Globus pallidus (tissue), 1 donor: ENCODE data around the gene PSRC1.

Experiments used
- DNase-seq: peaks from one replicate; pipeline ENCODE4 v3.0.0-alpha.2; 2015; ENCODE audit warnings: low spot score

Gene PSRC1

DNA sequence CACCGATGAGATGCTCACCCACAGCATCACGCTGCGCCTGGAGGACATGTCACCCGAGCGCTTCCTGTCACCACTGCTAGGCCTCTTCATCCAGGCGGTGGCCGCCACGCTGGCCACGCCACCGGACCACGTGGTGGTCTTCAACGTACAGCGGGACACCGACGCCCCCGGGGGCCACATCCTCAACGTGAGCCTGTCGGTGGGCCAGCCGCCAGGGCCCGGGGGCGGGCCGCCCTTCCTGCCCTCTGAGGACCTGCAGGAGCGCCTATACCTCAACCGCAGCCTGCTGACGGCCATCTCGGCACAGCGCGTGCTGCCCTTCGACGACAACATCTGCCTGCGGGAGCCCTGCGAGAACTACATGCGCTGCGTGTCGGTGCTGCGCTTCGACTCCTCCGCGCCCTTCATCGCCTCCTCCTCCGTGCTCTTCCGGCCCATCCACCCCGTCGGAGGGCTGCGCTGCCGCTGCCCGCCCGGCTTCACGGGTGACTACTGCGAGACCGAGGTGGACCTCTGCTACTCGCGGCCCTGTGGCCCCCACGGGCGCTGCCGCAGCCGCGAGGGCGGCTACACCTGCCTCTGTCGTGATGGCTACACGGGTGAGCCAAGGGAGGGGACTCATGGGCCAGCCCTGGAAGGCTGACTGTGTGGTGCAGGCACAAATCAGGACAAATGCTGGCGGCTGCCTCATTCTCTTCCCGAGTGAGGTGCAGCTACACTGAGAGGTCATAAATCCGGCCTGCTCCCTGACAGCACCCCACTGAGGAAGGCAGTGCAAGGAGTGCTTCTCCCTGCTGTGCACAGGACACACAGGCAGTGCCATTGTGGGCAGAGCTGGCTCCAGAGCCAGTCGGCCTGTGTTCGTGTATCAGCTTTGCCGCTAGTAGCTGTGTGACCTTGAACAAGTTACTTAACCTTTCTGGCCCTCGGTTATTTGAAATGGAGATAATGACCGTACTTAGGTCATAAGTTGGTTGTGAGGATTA is 24.2 kb downstream of the PSRC1 start:
- DNase-seq = no peak

DNA sequence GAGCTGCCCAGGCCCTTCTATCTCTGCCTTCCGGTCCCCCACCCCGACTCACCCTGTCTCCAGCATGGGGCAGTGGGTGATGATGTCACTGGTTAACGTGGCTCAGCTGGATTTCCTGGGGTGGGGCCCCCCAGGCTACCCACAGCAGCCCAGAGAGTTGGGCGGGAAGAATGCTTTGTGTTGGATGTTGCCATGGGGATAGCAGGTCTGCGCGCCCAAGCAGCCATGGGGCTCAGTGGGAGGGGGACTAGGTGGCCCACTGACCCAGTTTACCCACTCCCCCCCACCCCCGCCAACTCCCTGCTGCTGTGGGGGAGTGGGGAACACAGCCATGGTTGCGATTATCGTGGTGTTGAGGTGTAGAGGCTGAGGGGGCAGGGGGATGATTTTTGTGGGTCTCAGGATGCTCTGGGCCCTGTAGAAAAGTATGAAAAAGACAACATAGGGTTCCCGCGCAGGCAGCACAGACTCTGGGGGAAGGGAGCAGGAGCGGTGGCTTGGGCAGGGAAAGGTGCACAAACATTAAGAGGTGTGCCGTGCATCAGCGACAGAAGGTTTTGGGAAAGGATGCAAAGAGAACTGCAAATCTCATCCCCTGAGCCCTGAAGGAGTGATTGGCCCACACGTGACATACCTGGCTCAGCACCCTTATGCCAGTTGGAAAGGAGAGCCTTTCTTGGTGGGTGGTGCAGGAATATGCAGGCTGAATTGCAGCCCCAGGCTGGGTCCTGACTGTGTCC is 25.1 kb downstream of the PSRC1 start:
- DNase-seq = no peak

DNA sequence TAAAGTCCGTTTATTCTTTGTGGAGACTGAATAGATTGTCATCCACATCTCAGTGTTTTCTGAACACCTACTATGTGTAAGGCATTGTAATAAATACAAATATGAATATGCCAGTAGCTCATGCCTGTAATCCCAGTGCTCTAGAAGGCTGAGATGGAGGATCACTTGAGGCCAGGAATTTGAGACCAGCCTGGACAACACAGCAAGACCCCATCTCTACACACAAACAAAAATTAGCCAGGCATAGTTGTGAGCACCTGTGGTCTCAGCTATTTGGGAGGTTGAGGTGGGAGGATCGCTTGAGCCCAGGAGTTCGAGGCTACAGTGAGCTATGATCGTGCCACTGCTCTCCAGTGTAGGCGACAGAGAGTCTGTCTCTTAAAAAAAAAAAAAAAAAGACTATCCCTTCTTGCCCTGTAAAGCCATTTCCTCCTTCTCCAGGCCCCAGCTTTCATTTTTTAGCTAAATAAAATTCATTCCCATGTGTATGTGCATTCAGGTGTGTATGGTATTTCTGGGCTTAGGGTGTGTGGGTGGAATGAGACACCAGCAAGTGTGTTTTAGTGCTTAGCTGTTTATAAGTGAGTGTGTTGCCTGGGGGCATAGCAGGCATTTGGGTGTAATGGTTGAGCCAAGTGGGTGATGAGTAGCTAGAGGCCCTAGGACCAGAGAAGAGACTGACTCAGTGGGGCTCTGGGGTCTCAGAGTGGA is 25.8 kb downstream of the PSRC1 start:
- DNase-seq = no peak

DNA sequence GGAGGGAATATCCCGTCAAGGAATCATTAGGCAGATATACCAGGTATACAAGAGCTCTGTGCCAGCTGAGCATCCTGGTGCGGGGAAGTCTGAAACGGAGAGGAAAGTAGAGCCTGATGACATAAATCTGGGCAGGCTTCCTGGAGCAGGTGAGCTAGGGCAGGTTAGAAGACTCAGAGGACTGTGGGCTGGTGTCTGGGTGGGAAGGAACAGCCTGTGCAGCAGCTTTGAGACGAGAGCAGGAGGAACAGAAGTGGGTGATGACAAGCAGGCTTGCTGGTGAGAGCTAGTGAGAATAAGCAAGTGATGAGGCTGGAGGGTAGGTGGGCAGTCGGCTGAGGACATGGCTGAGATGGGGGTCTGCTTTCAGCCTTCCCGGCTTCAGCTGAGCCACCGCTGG is 26.9 kb downstream of the PSRC1 start:
- no peak for DNase-seq

DNA sequence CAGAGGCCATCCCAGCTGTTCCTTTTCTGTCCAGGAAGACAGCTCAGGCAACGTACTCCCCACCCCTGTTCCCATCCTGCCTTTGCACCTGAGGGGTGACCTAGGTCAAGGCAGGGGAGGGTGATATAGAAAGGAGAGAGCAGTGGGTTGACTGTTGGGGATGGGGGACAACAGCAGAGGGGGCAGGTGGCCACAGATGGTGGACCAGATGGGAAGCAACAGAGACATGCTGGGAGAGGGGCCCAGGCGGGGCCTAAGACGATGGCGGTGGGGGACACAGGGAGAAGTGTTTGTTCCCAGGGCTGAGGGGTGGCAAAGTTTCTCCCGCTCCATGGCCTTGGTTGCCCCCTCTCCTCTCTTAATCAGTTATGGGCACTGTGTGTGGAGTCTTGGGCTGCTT is 27.3 kb downstream of the PSRC1 start:
- DNase-seq = no peak

DNA sequence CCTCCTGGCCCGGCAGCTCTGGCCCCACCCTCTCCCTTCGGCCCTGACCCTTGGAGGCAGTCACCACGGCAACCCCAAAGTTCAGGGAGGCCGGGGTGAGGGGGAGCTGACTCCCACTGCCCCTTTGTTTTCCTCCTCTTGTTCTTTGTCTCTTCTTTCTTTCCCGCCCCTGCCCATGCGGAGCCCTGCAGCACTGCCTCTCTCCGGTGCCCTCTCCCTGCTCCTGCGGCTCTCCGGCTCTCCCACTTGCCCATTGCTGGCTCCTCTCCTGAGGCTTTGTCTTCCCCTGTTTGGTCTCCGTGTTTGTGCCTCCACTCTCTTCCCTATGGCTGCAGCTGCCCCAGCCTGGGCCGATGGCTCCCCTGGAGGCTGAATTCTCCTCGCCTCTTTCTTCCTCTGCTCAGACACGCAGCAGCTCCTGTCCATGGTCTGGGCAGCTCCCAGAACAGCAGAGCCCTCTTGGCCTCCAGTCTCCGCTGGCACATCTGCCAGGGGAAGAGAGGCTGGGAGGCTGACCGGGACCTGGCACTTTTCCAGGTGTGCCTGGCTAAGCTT is 27.8 kb downstream of the PSRC1 start:
- DNase-seq = no peak

DNA sequence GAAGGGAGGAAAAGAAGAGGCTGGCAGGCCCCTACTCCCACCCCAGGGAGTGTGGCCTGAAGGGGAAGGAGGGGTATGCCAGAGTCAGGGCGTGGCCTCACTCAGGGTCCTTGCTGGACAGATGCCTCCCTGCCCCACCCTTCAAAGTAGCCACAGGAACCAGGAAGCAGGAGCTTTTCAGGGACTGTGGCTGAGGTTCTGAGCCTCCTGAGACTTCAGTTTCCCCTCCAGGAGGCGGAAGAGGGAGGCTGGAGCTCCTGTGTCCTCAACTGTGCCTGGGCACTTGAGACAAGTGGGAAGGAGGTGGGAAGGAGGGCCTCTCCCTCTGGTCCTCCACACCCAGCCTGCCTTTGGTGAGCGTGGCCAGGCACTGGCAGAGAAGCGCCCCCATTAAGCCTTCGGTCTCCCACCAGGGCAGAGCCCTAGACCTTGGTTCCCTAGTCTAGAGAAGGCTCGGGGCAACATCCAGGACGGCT is 28.3 kb downstream of the PSRC1 start:
- DNase-seq = no peak

DNA sequence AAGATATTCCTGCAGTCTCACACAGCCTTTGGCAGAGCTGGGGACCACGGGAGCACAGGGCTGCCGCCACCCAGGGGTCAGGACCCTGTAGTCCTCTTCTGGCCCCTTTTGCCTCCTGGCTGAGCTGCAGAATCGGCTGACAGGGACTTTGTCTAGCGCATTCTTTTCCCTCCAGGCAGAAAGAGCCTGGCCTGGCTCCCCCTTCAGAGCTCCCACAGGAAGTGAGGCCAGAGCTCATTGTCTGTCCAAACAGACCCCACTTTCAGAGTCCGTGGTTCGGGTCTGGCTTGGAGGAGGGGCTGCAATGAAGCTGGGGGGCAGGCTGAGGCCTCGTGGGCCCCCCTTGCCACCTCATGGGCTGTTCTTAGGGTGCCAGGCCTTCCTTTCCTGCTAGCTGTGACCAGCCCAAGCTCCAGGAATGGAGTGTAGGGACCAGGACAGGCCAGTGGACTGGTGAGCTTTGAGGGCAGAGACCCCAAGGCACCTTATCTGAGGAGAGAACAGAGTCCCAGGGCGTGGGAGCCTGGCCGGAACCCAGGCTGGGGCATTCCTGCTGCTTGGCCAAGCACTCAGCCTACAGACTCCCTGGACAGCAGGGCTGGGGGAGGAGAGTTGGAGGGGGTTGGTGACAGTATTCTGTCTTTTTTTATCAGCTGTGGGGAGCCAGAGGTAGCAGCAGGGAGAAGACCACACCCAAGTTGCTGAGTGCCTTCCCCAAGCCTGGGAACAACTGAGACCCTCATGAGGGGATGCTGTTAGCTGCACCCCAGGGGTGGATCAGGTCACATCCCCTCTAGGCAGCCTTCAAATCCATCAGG is 28.9 kb downstream of the PSRC1 start:
- peak; percentile 71 for DNase-seq

DNA sequence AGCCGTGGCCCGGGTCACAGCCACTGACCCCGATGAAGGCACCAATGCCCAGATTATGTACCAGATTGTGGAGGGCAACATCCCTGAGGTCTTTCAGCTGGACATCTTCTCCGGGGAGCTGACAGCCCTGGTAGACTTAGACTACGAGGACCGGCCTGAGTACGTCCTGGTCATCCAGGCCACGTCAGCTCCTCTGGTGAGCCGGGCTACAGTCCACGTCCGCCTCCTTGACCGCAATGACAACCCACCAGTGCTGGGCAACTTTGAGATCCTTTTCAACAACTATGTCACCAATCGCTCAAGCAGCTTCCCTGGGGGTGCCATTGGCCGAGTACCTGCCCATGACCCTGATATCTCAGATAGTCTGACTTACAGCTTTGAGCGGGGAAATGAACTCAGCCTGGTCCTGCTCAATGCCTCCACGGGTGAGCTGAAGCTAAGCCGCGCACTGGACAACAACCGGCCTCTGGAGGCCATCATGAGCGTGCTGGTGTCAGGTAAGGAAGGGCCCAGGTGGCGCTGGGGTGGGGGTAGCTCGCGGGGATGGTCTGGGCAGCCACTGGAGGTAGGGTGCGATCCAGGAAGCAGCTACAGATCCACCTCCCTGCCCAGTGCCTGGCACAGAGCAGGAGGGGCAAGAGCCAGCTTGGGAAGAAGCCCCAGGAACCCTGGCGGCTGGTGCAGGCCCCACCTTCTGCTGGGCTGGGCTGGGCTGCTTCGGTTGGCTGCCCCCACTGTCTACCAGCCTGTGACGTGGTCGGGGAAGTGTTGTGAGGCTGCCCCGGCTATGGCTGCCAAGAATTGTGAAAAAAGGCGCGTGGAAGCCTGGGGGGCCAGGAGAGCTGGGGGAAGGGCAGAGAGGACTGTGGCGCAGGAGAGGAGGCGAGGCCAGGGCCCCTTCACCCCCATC is 29.8 kb downstream of the PSRC1 start:
- peak; percentile 92 for DNase-seq

DNA sequence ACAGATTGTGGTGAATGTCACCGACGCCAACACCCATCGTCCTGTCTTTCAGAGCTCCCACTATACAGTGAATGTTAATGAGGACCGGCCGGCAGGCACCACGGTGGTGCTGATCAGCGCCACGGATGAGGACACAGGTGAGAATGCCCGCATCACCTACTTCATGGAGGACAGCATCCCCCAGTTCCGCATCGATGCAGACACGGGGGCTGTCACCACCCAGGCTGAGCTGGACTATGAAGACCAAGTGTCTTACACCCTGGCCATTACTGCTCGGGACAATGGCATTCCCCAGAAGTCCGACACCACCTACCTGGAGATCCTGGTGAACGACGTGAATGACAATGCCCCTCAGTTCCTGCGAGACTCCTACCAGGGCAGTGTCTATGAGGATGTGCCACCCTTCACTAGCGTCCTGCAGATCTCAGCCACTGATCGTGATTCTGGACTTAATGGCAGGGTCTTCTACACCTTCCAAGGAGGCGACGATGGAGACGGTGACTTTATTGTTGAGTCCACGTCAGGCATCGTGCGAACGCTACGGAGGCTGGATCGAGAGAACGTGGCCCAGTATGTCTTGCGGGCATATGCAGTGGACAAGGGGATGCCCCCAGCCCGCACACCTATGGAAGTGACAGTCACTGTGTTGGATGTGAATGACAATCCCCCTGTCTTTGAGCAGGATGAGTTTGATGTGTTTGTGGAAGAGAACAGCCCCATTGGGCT is 30.6 kb downstream of the PSRC1 start:
- no peak for DNase-seq

DNA sequence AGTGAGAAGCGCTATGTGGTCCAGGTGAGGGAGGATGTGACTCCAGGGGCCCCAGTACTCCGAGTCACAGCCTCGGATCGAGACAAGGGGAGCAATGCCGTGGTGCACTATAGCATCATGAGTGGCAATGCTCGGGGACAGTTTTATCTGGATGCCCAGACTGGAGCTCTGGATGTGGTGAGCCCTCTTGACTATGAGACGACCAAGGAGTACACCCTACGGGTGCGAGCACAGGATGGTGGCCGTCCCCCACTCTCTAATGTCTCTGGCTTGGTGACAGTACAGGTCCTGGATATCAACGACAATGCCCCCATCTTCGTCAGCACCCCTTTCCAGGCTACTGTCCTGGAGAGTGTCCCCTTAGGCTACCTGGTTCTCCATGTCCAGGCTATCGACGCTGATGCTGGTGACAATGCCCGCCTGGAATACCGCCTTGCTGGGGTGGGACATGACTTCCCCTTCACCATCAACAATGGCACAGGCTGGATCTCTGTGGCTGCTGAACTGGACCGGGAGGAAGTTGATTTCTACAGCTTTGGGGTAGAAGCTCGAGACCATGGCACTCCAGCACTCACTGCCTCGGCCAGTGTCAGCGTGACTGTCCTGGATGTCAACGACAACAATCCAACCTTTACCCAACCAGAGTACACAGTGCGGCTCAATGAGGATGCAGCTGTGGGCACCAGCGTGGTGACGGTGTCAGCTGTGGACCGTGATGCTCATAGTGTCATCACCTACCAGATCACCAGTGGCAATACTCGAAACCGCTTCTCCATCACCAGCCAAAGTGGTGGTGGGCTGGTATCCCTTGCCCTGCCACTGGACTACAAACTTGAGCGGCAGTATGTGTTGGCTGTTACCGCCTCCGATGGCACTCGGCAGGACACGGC is 31.4 kb downstream of the PSRC1 start:
- no peak for DNase-seq

DNA sequence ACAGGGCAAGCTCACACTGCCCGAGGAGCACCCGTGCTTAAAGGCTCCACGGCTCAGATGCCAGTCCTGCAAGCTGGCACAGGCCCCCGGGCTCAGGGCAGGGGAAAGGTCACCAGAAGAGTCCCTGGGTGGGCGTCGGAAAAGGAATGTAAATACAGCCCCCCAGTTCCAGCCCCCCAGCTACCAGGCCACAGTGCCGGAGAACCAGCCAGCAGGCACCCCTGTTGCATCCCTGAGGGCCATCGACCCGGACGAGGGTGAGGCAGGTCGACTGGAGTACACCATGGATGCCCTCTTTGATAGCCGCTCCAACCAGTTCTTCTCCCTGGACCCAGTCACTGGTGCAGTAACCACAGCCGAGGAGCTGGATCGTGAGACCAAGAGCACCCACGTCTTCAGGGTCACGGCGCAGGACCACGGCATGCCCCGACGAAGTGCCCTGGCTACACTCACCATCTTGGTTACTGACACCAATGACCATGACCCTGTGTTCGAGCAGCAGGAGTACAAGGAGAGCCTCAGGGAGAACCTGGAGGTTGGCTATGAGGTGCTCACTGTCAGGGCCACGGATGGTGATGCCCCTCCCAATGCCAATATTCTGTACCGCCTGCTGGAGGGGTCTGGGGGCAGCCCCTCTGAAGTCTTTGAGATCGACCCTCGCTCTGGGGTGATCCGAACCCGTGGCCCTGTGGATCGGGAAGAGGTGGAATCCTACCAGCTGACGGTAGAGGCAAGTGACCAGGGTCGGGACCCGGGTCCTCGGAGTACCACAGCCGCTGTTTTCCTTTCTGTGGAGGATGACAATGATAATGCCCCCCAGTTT is 32.3 kb downstream of the PSRC1 start:
- DNase-seq = no peak

DNA sequence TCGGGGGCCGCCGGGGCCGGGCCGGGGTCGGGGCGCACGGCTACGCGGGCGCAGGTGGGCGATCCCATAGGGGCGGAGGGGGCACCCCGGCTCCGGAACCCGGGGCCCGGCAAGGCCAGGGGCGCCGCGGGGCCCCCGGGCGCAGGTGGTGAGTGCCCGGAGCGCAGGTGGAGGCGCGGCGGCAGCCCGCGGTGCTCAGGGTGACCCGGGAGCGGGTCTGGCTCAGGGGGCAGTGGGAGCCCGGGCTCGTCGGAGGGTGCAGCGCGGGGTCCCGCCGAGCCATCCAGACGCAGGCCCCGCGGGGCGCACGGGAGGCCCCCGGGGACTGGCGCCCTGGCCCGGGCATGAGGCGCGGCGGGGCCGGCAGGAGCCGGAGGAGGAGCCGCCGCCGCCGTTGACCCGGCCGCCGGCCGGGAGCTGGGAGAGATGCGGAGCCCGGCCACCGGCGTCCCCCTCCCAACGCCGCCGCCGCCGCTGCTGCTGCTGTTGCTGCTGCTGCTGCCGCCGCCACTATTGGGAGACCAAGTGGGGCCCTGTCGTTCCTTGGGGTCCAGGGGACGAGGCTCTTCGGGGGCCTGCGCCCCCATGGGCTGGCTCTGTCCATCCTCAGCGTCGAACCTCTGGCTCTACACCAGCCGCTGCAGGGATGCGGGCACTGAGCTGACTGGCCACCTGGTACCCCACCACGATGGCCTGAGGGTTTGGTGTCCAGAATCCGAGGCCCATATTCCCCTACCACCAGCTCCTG is 33.1 kb downstream of the PSRC1 start:
- no peak for DNase-seq

DNA sequence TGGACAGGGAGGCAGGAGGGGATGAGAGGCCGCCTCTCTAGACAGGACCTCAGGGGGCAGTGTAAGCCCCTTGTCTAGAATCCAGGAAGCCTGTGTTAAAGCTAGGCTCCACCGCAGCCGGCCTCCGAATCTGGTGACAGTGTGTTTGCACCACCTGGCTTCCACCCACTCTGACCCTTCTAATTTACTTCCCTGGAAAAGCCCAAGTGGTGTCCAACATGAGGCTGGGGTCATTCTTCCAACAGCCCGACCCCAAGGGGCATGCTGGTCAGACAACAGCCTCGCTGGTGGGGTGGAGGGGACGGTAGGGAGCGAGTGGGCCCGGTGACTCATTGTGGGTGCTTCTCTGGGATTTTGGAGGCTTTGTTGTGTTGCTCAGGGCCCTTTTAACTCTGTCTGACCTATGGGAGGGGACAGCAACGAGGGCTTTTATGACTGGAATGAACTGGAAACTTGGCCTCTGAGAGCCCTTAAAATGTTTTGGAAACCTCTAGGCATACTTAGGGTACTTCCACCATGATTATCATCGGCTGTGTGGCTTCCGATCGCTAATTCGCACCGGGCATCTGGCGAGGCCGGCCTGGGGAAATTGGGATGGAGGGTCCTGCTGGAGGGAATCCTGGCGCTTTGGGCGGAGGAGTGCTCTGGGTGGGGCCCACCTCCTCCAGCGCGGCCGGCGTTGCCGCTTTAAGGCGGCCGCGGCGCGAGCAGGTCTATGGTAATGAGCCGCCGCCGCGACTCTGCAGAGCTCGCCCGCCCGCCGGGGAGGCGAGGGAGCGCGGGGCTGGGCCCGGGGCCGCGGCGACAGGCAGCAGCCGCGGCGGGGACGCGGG is 33.9 kb downstream of the PSRC1 start, which contains the start of gene CELSR2:
Gene CELSR2, plus strand, starts transcription at position 743 of the 833 bp plus-strand sequence. CDS start 541 bp downstream, outside the sequence.
- no peak for DNase-seq

DNA sequence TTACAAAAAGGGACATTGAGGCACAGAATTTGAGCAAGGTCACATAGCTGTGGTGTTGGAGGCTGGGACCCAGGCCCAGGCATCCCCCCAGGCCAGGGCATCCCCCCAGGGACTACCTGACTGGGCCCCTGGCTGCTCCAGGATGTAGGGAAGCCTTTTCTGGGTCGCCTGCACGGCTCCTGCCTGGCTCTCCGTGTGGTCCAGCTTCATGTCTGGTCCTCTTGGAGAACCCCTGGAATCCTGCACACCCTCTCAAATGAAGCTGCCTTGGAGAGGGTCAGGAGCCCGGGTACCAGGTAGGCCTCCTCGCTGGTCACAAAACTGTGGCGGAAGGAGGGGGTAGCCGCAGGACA is 34.5 kb downstream of the PSRC1 start:
- DNase-seq = no peak
